Choroid plexus epithelial cell (primary cell): Measurements from ENCODE around the gene STYX.
"Not testable (repeated sequence)": the region's sequence is repeated elsewhere in the genome, so short reads cannot be mapped to it uniquely, and the experiment has no call there.

Source experiments
- DNase-seq: peaks from one replicate; pipeline ENCODE4 v3.0.0-alpha.2; 2010; ENCODE audit warnings: low read depth
- H3K4me3 ChIP-seq: 2 replicates; pipeline ENCODE4 v1.5.1; 2011; ENCODE audit warnings: low read depth, mild to moderate bottlenecking, control low read depth, low read length, moderate library complexity
- CTCF ChIP-seq: conservative IDR thresholded peaks from 2 replicates; pipeline ENCODE4 v1.5.1; 2011; ENCODE audit warnings: low read depth, mild to moderate bottlenecking, control low read depth, inconsistent platforms, low read length, moderate library complexity

STYX gene

DNA sequence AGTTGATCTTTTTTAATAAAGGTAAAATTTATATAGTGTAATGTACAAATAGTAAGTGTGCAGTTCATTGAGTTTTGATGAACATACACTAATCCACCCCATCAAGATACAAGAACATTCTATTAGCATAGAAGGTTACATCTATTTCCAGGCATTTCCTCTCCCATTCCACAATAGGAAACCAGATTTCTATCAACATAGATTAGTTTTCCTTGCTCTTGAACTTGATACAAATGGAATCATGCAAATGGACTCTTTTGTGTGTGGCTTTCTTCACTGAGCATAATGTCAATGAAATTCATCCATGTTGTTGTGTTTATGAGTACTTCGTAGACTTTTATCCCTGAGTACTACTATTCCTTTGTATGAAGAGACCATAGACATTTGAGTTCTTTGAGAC, 10.8 kb downstream of the STYX start:
- no peak for DNase-seq
- H3K4me3 ChIP-seq, result no peak overlapping the region
- no peak for TF ChIP-seq CTCF

- no peak for DNase-seq
- no peak overlapping the region for H3K4me3 ChIP-seq
- TF ChIP-seq CTCF, result no peak
Observed at GRCh38 chr14:52741865-52742264, 11.9 kb downstream of the STYX start.

- no peak for TF ChIP-seq CTCF
- H3K4me3 ChIP-seq, result no peak overlapping the region
- no peak for DNase-seq
Observed at GRCh38 chr14:52748647-52749292, 18.8 kb downstream of the STYX start.

DNA sequence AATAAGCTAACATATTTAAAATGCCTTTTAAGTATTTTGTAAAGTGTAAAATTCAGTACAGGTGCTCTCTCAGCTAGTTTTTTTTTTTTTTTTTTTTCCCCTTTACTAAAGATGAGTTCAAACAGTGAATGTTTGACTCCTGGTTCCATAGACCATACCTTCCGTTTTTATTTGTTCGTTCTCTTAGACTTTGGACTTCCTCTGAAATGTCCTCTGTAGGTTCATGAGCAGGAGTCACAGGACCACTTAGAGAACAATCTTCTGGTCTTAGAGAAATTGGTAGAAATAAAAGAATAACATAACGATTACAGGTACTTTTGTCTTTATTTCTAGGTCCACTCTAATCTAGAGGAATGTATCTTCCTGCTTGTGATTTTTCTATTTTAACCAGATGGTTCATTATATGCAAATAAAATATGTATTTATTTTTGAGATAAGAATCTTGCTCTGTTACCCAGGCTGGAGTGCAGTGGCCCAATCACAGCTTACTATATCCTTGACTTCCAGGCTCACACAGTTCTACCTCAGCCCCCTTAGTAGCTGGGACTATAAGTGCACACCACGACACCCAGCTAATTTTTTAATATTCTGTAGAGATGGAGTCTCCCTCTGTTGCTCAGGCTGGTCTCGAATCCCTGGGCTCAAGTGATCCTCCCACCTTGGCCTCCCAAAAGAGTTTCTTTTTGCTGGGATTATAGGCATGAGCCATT, 25.8 kb downstream of the STYX start:
- DNase-seq, result no peak
- H3K4me3 ChIP-seq, result no peak overlapping the region
- no peak for TF ChIP-seq CTCF

GRCh38 chr14:52759145-52759544, 29.2 kb downstream of the STYX start:
- no peak for TF ChIP-seq CTCF
- DNase-seq, result no peak
- H3K4me3 ChIP-seq, result no peak overlapping the region

DNA sequence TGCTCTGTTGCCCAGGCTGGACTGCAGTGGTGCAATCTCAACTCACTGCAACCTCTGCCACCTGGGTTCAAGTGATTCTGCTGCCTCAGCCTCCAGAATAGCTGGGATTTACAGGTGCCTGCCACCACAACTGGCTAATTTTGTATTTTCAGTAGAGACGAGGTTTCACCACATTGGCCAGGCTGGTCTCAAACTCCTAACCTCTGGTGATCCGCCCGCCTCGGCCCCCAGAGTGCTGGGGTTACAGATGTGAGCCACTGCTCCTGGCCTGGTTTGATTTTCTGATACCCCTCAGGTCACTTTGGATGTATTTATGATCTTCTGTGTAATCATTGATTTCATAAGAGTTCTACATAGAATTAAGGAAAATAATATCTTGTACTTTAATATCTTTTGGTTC, 33.0 kb downstream of the STYX start:
- not testable (repeated sequence) for DNase-seq, H3K4me3 ChIP-seq

- no peak for DNase-seq
Observed at GRCh38 chr14:52767058-52767833, 37.3 kb downstream of the STYX start.

More at GRCh38 chr14:52767058-52767833, 37.3 kb downstream of the STYX start:
- no peak for TF ChIP-seq CTCF
- no peak overlapping the region for H3K4me3 ChIP-seq
